Right lung (tissue), 5 donors: ENCODE measurements around the gene RNF212. TPM values are rescaled to one million over a fixed set of nuclear protein-coding genes. Genes with fewer than 3 reads are reported as not detected.
A peak's percentile ranks its signal among the peaks of the same experiment; 100 is the strongest.

Experiments used
- DNase-seq, 2 donors: peaks; one replicate each; pipeline ENCODE4 v3.0.0-alpha.2; 2013
- polyA plus RNA-seq, 5 donors: library from polyadenylated mRNA; unstranded; fragments of 120-200 nt; gene quantifications; one replicate each; pipeline versions ENCODE4 v1.2.1 to v1.2.3, GENCODE V29; 2013; ENCODE audit warnings: inconsistent platforms in 1 of 5, low replicate concordance in 1 of 5; ENCODE audit not compliant: insufficient read length in 5 of 5, insufficient read depth in 1 of 5

RNF212 gene
- polyA plus RNA-seq, 5 donors, result 6.1 to 11.8 (median 11.0) TPM

GRCh38 chr4:1036976-1037810 lies 76.2 kb downstream of the RNF212 start:
- no peak for DNase-seq

- no peak for DNase-seq
Observed at GRCh38 chr4:1036095-1036494, 77.3 kb downstream of the RNF212 start.

- DNase-seq, result no peak
Observed at GRCh38 chr4:1035510-1035909, 77.9 kb downstream of the RNF212 start.

GRCh38 chr4:1033840-1034551 lies 79.4 kb downstream of the RNF212 start:
- DNase-seq, result peak; percentile 80 to 82

GRCh38 chr4:1032861-1033260 lies 80.5 kb downstream of the RNF212 start:
- DNase-seq, result no peak

GRCh38 chr4:1031956-1032795 lies 81.2 kb downstream of the RNF212 start:
- no peak for DNase-seq

- DNase-seq, result no peak
Observed at GRCh38 chr4:1031346-1031745, 82.0 kb downstream of the RNF212 start.

GRCh38 chr4:1030559-1030958 lies 82.8 kb downstream of the RNF212 start:
- DNase-seq, result no peak

- no peak for DNase-seq
Observed at GRCh38 chr4:1030031-1030430, 83.3 kb downstream of the RNF212 start.

- no peak for DNase-seq
Observed at GRCh38 chr4:1029529-1029928, 83.8 kb downstream of the RNF212 start.

GRCh38 chr4:1028574-1029220 lies 84.7 kb downstream of the RNF212 start:
- no peak for DNase-seq

GRCh38 chr4:1027915-1028238 lies 85.5 kb downstream of the RNF212 start:
- DNase-seq, result no peak

- no peak for DNase-seq
Observed at GRCh38 chr4:1027219-1027914, 86.0 kb downstream of the RNF212 start.

GRCh38 chr4:1026115-1026514 lies 87.2 kb downstream of the RNF212 start:
- DNase-seq, result no peak

- DNase-seq, result no peak
Observed at GRCh38 chr4:1024882-1025545, 88.3 kb downstream of the RNF212 start.

GRCh38 chr4:1023895-1024740 lies 89.2 kb downstream of the RNF212 start:
- DNase-seq, result no peak

GRCh38 chr4:1023075-1023640 lies 90.2 kb downstream of the RNF212 start:
- DNase-seq, result no peak

GRCh38 chr4:1022739-1023066 lies 90.7 kb downstream of the RNF212 start:
- no peak for DNase-seq

GRCh38 chr4:1022051-1022738 lies 91.2 kb downstream of the RNF212 start:
- DNase-seq, result no peak
